ENCODE data around the gene LZTR1.

DNA sequence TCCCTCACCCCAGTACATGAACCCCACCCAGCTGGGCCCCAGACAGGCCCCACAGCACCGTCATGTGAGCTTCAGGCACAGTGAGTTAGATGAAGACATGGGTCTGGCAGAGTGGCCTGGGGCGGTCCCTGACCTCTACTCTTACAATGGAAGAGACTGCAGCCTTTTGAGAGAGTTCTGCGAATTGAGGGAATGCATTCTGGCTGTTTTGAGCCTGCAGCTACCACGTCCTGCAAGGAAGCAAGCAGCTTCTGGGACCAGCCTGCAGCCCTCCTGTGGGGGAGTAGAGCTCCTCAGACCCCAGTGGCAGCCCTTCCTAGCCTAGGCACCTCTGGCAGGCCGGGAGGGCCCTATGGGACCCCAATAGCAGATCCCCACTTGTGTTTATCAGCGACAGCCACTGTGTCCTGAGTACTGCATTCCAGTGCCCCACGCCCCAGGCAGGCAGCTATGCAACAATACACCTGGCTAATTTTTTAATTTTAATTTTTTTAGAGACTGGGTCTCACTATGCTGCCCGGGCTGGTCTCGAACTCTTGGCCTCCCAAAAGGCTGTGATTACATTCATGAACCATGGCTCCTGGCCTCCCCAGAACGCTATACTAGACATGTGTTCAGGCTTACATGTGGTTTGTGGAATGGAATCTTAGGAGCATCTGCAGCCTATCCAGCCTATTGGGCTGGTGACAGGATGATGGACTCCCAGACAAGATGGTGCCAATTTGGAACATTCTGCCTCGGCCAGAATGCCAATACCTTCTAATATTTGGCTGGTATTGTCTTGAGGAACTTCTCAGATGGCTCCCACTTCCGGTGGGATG lies 51.0 kb downstream of the LZTR1 start:
- TF ChIP-seq, protein P1, sequence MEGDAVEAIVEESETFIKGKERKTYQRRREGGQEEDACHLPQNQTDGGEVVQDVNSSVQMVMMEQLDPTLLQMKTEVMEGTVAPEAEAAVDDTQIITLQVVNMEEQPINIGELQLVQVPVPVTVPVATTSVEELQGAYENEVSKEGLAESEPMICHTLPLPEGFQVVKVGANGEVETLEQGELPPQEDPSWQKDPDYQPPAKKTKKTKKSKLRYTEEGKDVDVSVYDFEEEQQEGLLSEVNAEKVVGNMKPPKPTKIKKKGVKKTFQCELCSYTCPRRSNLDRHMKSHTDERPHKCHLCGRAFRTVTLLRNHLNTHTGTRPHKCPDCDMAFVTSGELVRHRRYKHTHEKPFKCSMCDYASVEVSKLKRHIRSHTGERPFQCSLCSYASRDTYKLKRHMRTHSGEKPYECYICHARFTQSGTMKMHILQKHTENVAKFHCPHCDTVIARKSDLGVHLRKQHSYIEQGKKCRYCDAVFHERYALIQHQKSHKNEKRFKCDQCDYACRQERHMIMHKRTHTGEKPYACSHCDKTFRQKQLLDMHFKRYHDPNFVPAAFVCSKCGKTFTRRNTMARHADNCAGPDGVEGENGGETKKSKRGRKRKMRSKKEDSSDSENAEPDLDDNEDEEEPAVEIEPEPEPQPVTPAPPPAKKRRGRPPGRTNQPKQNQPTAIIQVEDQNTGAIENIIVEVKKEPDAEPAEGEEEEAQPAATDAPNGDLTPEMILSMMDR (IDR thresholded peaks at IDR 0.05; ENCODE audit: poor library complexity), result no peak
- TF ChIP-seq EZH2 (IDR thresholded peaks at IDR 0.05; ENCODE audit: borderline replicate concordance), result no peak

Measured in hepatocyte (in vitro differentiated cells).